Measurements from ENCODE around the gene KCNT2. TPM values are rescaled to one million over a fixed set of nuclear protein-coding genes. Genes with fewer than 3 reads are reported as not detected.

KCNT2 gene
- total RNA-seq, 4 donors from 2014 or later, result 0.35 to 0.88 (median 0.51) TPM; not detected in 1

- intact Hi-C loops (cut with DNase I; ENCODE audit: low total_unique reads), result no loop called here
These were observed 18.1 kb downstream of the KCNT2 start for GRCh38 chr1:196590012-196590708.

GRCh38 chr1:196584696-196585095 is 23.5 kb downstream of the KCNT2 start:
- no peak for TF ChIP-seq CTCF (IDR thresholded peaks at IDR 0.05 in 4 of 5, conservative IDR thresholded peaks at IDR 0.05 in 1 of 5)
- TF ChIP-seq POLR2A (IDR thresholded peaks at IDR 0.05), result no peak
- H3K4me1 ChIP-seq, result no peaks in the 10 kb centered on the region
- no peaks in the 10 kb centered on the region for H3K36me3 ChIP-seq
- H3K27me3 ChIP-seq, result no peaks in the 10 kb centered on the region
- H3K27ac ChIP-seq, result no peak overlapping the region
- DNase-seq (no peak), ATAC-seq (no peak)
- no peak overlapping the region for H3K4me3 ChIP-seq
- in situ Hi-C loops (cut with MboI; ENCODE audit: low sequenced_read_pairs in 4 of 4) (no loop called here), intact Hi-C loops (cut with DNase I; ENCODE audit: low total_unique reads) (no loop called here)
- no peaks in the 10 kb centered on the region for H3K9me3 ChIP-seq

More at GRCh38 chr1:196590012-196590708, 18.1 kb downstream of the KCNT2 start:
- H3K36me3 ChIP-seq, result no peaks in the 10 kb centered on the region
- H3K27me3 ChIP-seq, result no peaks in the 10 kb centered on the region
- ATAC-seq, result no peak
- no peaks in the 10 kb centered on the region for H3K4me1 ChIP-seq
- TF ChIP-seq POLR2A (IDR thresholded peaks at IDR 0.05) (no peak), CTCF (IDR thresholded peaks at IDR 0.05 in 4 of 5, conservative IDR thresholded peaks at IDR 0.05 in 1 of 5) (no peak)
- DNase-seq, result no peak
- H3K4me3 ChIP-seq, result no peak overlapping the region
- in situ Hi-C loops (cut with MboI; ENCODE audit: low sequenced_read_pairs in 4 of 4), result no loop called here
- no peaks in the 10 kb centered on the region for H3K9me3 ChIP-seq
- H3K27ac ChIP-seq, result no peak overlapping the region

- Histone ChIP-seq H3K4me3 (no peak overlapping the region), H3K36me3 (no peaks in the 10 kb centered on the region), H3K4me1 (no peaks in the 10 kb centered on the region), H3K27me3 (no peaks in the 10 kb centered on the region), H3K9me3 (no peaks in the 10 kb centered on the region), H3K27ac (no peak overlapping the region)
- DNase-seq, result no peak
- TF ChIP-seq CTCF (IDR thresholded peaks at IDR 0.05 in 4 of 5, conservative IDR thresholded peaks at IDR 0.05 in 1 of 5) (no peak), POLR2A (IDR thresholded peaks at IDR 0.05) (no peak)
- intact Hi-C loops (cut with DNase I; ENCODE audit: low total_unique reads) (no loop called here), in situ Hi-C loops (cut with MboI; ENCODE audit: low sequenced_read_pairs in 4 of 4) (no loop called here)
- no peak for ATAC-seq
These were observed 30.9 kb downstream of the KCNT2 start for GRCh38 chr1:196577386-196577785.

GRCh38 chr1:196573226-196573625 is 35.0 kb downstream of the KCNT2 start:
- H3K9me3 ChIP-seq, result no peaks in the 10 kb centered on the region
- ATAC-seq (no peak), DNase-seq (no peak)
- H3K27ac ChIP-seq, result no peak overlapping the region
- in situ Hi-C loops (cut with MboI; ENCODE audit: low sequenced_read_pairs in 4 of 4) (no loop called here), intact Hi-C loops (cut with DNase I; ENCODE audit: low total_unique reads) (no loop called here)
- no peaks in the 10 kb centered on the region for H3K36me3 ChIP-seq
- H3K27me3 ChIP-seq, result no peaks in the 10 kb centered on the region
- TF ChIP-seq POLR2A (IDR thresholded peaks at IDR 0.05), result no peak
- TF ChIP-seq CTCF (IDR thresholded peaks at IDR 0.05 in 4 of 5, conservative IDR thresholded peaks at IDR 0.05 in 1 of 5), result no peak
- H3K4me3 ChIP-seq, result no peak overlapping the region
- H3K4me1 ChIP-seq, result no peaks in the 10 kb centered on the region

GRCh38 chr1:196567238-196567637 is 41.0 kb downstream of the KCNT2 start:
- Histone ChIP-seq H3K27me3 (no peaks in the 10 kb centered on the region), H3K9me3 (peaks cover 0 to 6% (median 0%) of the 10 kb centered on the region in 3 donors), H3K36me3 (no peaks in the 10 kb centered on the region), H3K4me1 (no peaks in the 10 kb centered on the region), H3K27ac (no peak overlapping the region), H3K4me3 (no peak overlapping the region)
- TF ChIP-seq POLR2A (IDR thresholded peaks at IDR 0.05), result no peak
- no peak for TF ChIP-seq CTCF (IDR thresholded peaks at IDR 0.05 in 4 of 5, conservative IDR thresholded peaks at IDR 0.05 in 1 of 5)
- no peak for DNase-seq
- in situ Hi-C loops (cut with MboI; ENCODE audit: low sequenced_read_pairs in 4 of 4), result no loop called here
- intact Hi-C loops (cut with DNase I; ENCODE audit: low total_unique reads), result no loop called here
- ATAC-seq, result no peak

All from gastrocnemius medialis (tissue), 4 donors.